Right lung (tissue), 5 donors: ENCODE data around the gene XYLB. TPM values are rescaled to one million over a fixed set of nuclear protein-coding genes. Genes with fewer than 3 reads are reported as not detected.

Experiments
- DNase-seq, 2 donors: peaks; one replicate each; pipeline ENCODE4 v3.0.0-alpha.2; 2013
- polyA plus RNA-seq, 5 donors: library from polyadenylated mRNA; unstranded; fragments of 120-200 nt; gene quantifications; one replicate each; pipeline versions ENCODE4 v1.2.1 to v1.2.3, GENCODE V29; 2013; ENCODE audit warnings: inconsistent platforms in 1 of 5, low replicate concordance in 1 of 5; ENCODE audit not compliant: insufficient read length in 5 of 5, insufficient read depth in 1 of 5

XYLB gene
- polyA plus RNA-seq, 5 donors = 4.5 to 8.3 (median 6.6) TPM

DNA sequence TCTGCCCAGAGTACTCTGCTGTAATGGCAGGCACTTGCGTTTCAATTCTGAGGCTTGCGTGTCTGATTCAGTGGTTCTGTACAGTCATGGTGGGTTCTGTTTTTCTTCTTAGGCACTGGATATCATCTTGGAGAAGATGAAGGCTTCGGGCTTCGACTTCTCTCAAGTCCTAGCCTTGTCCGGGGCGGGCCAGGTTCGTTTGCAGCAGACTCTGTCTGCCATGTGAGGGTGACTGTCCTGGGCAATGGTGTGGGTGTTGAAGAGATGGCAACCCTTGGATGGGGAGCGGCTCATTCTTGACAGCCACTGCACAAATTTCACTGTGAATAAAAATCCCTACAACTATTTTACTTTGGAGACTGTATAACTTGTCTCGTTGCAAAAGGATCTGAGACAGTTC is 16.2 kb downstream of the XYLB start:
- DNase-seq = no peak

DNA sequence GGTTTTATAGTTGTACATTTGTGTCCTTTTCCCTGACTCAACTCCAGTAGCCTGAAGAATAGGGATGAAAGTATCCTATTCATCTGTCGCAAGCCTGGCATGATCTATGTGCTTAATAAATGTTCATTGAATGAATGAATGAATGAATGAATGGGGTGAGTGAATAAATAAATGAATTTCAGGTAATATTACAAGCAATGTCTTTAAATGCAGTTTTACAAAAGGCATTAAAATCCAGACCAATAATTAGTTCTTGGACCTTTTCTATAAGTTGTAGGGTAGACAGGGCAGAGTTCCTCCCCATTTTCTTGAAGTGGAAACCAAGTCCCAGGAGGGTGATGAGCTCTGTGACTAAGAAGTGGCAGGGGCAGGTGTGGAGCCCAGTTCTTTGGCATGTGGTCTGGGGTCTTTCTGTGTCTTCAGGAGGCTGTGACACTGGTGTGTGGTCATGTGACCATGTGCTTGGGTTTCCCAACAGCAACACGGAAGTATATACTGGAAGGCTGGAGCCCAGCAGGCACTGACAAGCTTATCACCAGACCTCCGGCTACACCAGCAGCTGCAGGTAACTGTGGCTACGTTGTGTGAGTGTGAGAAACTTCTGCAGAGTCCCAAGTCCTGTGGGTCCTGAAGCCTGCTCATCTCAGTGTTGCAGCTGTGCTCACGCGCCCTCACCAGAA is 18.3 kb downstream of the XYLB start:
- DNase-seq = no peak

DNA sequence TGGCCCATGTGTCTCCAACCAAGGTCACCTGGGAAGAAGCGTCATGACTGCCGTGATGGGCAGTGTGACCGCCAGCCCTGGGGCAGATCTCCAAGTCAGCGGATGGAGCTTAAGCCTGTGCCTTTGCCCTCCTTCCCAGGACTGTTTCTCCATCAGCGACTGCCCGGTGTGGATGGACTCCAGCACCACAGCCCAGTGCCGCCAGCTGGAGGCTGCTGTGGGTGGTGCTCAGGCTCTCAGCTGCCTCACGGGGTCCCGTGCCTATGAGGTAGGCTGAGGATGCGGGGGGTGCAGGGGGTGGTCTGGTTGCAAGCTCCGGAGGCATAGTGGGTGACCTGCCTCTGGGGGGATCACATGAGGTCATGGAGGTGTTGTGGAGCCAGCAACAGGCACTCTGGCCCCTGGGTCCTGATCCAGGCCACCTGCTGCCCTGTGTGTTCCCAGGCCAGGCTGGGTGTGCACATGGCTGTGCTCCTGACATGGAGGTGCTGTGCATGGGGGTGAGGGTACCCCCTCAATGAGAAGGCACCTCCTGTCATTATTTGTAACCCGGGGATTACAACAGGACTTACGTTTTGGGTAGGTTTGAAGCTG is 19.0 kb downstream of the XYLB start:
- DNase-seq = no peak

DNA sequence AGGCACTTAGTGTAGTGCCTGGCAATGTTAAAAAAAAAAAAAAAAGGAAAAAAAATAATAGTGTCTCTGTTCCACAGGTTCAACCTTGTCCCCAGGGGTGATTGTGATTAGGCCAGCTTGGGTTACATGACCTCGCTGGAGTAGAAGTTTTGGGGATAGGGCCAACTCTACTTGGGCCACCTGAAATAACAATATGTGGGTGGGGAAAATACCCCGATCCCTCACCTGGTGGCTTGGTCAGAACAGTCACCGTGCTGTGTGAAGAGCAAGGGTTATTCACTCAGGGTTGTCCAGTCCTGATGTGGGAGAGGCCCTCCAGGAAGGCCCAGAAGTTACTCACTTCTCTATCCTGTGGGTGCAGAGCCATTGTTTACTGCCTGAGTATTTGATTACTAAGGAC is 19.5 kb downstream of the XYLB start:
- DNase-seq = no peak

DNA sequence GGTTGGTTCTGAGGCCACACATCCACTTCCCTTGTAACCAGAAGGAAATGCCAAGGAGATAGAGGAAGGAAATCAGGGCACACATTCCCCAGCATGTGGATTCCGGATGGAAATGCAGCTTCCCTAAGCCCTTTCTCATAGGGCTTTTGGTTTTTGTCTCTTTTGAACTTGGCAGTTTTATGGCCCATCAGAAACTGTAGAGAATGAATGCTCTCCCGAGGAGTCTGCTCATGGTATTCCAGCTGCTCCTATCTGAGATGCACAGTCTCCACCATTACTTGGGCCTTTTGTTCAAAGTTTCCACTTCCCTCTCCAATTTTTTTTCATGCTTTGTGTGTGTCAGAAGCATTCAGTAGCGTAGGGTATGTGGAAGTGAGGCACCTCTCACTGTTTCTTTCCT is 21.2 kb downstream of the XYLB start:
- DNase-seq = no peak

DNA sequence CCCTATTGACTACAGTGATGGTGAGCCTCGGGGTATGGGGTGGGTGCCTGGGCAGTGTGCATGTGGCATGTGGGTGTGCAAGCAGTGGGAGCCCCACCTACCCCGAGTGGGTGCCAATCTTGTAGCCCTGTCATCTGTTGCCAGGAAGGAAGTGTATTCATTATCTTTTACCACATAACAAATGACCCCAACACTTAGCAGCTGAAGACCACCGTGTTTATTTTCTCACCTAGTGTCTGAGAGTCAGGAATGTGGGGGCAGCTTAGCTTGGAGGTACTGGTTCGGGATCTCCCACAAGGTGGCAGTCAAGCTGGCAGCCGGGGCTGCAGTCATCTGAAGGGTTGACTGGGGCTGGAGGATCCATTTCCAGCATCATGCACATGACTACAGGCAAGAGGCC is 21.7 kb downstream of the XYLB start:
- DNase-seq = no peak

DNA sequence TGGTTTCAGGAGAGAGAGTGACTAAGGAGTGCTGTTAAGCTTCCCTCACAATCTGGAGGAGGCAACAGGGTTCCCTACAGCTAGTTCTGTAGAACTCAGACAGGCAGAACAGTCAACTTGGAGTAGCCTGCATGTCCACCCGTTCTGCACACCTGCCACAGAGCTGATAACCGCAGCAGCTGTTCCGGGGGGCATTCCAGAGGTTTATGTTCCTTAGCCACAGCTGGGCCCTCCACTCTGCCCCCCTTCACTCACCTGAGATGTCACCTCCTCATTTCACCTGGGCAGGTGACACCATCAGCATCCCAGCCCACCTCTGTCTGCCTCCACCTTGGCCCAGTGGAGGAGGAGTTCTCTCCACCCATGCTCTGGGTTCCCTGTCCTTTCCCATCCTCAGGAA is 22.6 kb downstream of the XYLB start:
- DNase-seq = no peak

DNA sequence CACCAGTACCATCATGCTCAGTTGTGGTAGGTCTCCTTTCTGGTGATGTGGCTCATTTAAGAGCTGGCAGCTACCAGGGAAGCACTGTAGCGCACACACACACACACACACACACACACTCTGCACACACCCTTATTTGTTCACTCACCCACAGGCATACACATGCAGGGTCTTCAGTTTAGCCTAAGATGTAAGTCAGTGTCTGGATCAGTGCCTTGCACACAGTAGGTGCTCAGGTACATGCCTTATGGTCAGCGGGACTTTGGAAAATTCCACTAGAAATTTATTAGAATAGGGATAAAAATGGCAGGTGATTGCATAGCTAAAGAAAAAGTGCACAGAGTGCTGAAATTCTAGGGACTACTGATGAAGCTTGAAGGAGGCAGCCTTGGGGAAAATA is 23.6 kb downstream of the XYLB start:
- DNase-seq = no peak

DNA sequence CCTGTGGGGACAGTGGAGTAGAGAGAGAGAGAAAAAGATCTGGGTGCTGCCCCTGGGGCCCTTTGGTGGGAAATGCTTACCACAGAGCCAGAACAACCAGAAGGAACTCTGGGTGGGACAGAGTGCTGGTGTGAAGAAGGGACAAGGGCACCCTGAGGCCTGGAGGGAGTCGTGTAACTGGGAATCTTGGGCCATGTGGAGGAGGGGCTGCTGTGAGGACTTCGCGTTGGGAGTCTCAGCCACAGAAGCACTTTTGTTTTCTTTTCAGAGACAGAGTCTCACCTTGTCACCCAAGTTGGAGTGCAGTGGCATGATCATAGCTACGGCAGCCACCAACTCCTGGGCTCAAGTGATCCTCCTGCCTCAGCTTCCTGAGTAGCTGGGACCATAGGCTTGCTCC is 24.3 kb downstream of the XYLB start:
- DNase-seq = no peak

DNA sequence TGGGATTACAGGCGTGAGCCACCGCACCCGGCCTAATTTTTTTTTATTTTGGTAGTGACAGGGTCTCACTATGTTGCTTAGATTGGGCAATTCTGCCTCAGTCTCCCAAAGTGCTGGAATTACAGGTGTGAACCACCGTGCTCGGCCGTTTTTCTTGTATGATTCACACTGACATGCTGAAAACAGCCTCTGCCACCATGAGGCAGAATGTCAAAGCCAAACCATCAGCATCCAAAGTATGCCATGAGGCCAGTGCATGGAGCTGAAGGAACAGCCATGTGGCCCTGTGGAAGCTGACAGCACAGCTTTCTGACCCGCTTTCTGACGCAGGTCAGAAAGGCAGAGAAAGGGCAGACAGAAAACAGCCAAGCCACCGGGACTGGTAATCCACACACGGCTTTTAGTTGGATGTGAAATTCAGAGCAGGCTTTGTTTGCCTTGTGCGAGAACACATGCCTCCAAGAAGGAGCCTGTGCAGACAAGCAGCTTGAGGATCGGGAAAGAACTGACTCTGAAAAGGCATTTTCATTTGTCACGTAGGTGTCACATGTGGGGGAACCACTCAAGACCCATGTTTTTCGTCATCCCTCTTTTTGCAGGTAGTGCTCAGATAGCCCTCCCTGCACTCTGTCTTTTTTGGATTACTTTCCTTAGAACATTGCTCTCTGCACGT is 25.1 kb downstream of the XYLB start:
- DNase-seq = no peak

DNA sequence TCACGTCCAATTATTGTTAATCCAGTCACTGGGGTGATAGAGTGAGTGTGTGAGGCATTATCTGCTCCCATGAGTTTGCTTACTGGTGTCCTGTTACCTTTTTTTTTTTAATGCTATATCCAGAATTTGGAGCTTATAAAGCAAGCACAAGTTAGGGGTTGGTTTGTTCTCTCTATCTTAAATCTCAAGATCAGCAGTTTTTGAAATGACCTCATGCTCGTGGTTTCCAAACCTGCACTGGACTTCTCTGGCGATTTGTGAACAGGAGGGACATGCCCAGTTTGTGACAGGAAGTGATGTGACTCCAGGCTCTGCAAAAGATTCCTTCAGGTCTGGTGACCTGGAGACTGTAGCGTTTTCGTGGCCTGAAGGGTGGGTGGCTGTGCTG is 25.6 kb downstream of the XYLB start:
- no peak for DNase-seq

DNA sequence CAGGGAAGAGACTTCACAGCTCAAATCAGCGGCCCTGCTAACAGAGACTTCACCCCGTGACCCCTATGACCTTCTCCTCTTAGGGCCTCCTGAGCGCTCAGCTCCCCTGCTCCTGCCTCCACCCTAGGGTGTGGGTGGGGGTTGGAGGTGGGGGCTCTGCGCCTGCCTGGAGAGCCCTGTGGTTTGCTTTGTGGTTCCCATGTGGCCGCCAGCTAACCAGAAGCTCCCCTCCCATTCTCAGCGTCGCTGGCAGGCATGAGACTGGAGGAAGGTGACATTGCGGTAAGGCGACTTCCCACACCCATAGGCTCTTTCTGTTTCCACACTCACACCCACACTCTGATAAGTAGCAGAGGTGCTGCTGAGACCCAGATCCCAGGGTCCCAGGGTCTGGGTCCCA is 27.6 kb downstream of the XYLB start:
- no peak for DNase-seq

DNA sequence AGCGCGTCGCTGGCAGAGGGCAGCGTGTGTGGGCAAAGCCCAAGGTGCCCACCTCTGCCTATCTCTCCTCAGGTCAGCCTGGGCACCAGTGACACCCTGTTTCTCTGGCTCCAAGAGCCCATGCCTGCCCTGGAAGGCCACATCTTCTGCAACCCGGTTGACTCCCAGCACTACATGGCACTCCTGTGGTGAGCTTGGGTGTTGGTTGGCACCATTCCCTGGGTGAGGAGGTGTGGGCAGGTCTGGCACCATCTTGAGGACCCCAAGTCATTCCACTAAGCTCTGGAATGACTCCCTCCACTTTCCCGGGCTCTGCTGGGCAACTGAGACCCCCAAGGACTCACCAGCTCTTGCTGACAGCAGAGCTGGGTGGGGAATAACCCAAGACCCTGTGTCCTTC is 28.5 kb downstream of the XYLB start:
- no peak for DNase-seq

DNA sequence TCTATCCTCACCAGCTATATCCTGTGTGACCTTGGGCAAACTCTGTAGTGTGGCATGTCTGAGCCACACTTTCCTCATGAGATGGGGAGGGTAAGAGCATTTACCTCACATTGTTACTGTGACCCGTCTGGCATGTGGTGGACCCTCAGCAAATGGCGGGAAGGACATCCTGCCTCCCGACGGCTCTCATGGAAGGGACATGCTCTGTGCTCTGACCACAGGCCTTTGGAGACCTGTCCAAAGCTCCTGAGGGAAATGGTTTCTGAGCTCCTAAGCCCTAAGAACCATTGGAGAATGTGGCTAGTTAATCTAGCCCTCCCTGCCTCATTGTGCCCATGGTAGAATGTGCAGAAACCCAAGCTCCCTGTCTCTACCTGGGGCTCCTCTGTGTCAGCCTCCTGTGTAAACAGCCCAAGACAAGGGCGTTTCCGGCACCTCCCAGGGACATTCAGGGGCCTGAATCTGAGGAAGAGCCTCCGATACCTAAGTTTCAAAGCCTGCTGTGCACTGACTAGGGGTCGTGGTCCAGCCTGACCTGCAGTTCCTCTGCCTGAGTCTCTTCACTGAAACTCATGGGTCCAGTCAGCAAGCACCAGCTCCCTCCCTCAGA is 29.0 kb downstream of the XYLB start:
- DNase-seq = no peak

DNA sequence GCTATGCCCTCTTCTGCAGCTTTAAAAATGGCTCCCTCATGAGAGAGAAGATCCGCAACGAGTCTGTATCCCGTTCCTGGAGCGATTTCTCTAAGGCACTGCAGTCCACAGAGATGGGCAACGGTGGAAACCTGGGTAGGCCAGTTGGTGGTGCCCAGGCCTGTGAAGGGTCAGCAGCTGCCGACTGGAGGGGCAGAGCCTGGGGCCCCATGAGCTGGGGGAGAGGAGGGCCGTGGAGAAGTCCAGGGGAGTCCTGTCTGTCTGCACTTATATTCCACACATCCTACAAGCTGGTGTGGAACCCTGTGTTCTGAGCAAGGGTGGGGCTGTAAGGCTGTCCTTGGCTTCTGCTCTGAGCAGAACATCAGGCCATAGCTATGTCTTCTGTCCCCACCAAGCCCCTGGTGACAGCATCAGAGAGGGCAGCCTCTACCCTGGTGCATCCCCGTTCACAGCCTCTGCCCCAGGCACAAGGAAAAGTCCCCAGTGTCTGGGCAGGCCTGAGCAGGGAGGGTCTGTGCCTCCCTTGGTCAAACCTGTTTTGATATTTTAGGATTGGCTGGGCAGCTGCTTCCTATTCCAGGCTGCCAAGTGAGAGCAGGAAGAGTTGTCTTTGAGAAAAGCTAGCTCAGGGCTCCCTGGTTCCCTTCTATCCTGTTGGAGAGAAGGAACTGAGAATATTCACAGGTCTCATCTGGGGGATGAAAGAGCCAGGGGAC is 29.7 kb downstream of the XYLB start:
- no peak for DNase-seq

DNA sequence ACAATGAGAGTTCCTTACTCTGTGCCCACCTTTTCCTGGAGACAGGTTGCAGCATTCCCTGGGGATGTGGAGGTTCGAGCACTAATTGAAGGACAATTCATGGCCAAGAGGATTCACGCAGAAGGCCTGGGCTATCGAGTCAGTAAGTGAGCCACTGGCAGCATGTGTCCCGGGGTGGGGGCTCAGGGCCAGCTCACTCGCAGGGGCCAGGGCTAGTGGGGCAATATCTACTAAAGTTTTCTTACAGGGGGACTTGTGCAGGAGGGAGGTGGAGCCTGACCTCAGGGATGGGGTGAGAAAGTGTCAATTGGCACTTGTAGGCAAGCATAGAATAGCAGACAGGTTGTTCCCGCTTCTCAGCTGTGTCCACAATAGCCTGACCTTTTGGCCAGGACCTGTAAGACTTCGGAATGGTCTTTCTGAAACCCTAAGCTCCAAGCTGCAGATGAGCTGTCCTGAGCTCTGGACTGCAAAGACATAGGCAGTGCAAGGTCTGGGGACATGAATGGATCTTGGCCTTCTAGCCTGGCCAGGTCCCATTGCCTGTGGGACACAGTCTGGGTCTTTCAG is 32.7 kb downstream of the XYLB start:
- DNase-seq = no peak

DNA sequence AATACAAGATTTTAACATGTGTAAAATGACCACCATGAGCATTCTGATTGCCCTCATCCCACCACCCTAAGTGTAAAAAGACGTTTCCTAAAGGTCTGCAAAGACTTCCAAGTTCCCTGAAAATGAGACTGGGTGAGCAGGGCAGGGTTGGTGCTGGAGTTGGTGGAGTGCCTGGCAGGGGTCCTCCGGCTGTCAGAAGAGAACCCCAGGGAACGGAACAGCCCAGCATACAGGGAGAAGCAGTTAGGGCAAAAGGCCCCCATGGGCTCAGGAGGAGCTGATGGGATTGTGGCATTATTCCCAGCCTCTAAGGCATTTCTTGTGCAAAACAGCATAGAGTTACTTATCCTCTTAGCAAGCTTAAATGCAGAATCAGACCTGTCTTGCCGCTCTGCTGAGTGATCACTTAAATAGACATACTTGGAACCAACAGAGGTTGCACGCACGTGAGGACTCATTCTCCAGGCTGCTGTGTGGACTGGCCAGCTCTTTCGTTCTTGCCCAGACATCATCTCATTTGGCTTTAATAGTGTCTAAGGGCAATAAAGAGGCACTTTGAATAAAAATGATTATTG is 36.0 kb downstream of the XYLB start:
- peak in 1 of 2 donors; percentile 5 for DNase-seq

DNA sequence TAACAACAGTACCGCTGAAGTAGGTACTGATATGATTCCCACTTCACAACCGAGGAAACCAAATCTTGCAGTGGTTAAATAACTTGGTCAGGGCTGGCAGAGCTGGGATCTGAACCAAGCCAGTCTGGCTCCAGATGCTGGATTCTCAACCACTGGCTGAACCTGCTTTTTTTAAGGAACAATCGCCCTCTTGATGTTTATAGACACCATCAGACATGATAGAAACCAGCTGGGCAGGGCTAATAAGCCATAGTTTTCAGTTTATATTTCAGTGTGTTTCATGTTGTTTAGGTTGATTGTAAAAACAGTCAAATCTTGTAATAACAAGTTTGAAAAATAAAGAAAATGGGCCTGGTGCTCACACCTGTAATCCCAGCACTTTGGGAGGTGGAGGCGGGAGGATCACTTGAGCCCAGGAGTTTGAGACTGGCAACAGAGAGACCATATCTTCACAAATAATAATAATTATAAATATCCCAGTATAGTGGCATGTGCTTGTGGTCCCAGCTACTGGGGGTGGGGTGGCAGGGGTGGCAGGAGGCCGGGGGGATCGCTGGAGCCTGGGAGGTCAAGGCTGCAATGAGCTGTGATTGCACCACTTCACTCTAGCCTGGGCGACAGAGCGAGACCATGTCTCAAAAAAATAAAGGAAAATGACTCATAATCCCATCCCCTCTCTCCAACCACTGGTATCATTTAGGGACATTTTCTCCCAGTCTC is 36.7 kb downstream of the XYLB start:
- DNase-seq = peak; percentile 4 to 5

DNA sequence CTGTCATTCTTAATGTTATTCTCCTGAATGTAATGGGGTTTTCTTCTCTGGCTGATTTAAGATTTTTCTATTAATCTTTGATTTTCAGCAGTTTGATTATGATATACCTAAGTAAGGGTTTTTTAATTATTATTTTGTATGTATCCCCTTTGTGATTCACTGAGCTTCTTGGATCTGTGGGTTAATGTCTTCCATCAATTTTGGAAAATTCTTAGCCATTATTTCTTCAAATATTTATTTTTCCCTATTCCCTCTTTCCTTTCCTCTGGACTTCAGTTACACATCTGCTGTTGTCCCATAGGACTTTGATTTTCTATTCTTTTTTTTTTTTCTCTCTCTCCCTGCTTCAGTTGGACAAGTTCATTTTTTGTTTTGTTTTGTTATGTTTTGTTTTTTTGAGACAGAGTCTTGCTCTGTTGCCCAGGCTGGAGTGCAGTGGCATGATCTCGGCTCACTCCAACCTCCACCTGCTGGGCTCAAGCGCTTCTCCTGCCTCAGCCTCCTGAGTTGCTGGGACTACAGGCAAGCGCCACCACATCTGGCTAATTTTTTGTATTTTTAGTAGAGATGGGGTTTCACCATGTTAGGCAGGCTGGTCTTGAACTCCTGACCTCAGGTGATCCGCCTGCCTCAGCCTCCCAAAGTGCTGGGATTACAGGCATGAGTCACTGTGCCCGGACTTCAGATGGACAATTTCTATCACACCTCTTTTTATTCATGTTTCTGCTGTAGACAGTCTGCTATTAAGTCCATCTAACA is 40.6 kb downstream of the XYLB start:
- DNase-seq = no peak

DNA sequence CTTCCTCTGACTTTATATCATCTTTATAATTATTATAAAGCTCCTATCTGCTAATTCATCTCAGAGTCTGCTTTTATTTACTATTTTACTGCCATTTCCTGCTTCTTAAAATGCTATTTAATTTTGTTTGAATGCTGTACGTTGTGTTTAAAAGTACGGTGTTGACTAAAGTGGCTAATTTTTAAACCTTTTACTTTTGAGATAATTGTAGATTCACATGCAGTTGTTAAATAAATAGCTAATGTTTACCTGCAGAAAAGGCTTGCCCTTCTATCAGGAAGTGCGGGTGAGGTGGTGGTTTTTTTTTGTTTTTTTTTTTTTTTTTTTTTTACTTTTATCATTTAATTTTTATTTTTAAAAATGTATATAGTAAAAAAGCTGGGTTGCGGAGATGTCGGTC is 41.3 kb downstream of the XYLB start:
- DNase-seq = no peak
